LNCaP clone FGC (cell line): ENCODE data around the gene KIRREL3.

Source experiments
- DNase-seq: peaks from one replicate; pipeline ENCODE4 v3.0.0-alpha.2; 2011; ENCODE audit warnings: low read depth
- H3K4me3 ChIP-seq: 2 replicates; pipeline ENCODE4 v1.5.1; 2011; ENCODE audit warnings: mild to moderate bottlenecking, low read depth, low read length, control low read depth
- TF ChIP-seq, protein P1 (sequence below): IDR thresholded peaks from 2 replicates; pipeline ENCODE4 v1.5.1; 2012; ENCODE audit warnings: mild to moderate bottlenecking; ENCODE audit not compliant: control insufficient read depth, insufficient read depth; ENCODE audit errors: extremely low read depth

The KIRREL3 gene

DNA sequence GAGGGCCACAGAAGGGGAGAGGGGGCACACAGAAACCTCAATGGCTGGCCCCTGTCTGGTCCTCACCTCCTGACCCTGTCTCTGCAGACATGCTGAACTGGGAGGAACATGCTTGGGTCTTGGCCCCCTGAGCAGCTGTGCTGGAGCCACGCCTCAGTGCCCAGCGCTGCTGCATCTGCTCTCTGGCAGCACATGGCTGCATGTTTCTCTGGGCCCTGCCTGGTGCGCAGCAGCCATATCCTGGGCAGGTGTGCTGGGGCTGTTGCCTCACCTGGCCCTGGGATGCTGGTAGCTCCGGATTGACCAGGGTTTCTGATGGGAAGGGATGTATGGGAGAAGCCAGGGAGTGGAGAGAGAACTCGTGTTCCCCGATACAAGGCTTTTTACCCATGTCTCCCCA, 397.1 kb downstream of the KIRREL3 start:
- no peak for DNase-seq
- H3K4me3 ChIP-seq = no peak overlapping the region
- TF ChIP-seq, protein P1, sequence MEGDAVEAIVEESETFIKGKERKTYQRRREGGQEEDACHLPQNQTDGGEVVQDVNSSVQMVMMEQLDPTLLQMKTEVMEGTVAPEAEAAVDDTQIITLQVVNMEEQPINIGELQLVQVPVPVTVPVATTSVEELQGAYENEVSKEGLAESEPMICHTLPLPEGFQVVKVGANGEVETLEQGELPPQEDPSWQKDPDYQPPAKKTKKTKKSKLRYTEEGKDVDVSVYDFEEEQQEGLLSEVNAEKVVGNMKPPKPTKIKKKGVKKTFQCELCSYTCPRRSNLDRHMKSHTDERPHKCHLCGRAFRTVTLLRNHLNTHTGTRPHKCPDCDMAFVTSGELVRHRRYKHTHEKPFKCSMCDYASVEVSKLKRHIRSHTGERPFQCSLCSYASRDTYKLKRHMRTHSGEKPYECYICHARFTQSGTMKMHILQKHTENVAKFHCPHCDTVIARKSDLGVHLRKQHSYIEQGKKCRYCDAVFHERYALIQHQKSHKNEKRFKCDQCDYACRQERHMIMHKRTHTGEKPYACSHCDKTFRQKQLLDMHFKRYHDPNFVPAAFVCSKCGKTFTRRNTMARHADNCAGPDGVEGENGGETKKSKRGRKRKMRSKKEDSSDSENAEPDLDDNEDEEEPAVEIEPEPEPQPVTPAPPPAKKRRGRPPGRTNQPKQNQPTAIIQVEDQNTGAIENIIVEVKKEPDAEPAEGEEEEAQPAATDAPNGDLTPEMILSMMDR = no peak

DNA sequence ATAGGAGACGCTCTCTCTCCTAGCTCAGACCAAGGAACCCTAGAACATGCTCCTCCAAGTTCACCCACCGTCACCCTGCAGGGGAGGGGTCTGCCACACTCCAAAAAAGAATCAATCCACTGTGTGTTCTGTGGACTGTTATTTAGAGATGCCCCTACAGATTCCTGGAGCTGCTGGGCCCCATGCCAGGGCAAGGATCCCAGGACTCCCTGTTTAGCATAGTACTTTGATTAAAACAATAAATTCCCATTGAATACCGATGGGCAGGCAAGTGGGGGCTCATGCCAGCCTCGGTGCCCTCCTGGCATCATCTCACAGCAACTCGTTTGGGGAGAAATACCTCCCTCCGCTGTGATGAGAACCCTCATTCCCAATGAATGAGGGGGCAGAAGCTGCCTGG, 397.6 kb downstream of the KIRREL3 start:
- DNase-seq = no peak
- H3K4me3 ChIP-seq = no peak overlapping the region
- TF ChIP-seq, protein P1 = no peak

DNA sequence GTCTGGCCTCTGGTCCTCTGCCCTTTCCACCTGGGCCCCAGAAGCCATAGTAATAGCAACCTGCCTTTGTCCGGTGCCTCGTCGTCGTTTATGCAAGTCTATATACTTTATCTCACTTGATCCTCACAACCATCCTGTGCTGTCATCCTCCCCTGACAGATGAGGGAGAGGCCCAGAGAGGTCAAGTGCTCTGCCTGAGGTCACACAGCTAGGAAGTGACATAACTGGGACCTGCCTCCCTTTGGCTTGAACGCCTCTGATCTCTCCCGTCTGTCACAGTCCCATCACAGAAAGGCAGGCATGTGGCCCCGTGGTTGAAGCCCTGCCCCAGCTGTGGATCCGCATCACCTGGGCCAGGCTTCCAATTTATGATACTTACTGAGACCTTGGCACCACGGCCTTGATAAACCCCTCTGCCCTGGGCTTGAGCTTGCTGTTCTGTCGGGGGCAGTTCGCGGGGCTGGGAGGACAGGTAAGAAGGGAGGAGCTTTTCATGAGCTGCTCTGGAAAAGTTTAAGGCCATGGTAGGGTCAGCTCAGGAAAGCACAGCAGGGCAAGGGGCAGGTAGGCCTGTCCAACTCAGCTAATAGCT, 398.1 kb downstream of the KIRREL3 start:
- DNase-seq = no peak
- TF ChIP-seq, protein P1 = no peak
- no peak overlapping the region for H3K4me3 ChIP-seq

DNA sequence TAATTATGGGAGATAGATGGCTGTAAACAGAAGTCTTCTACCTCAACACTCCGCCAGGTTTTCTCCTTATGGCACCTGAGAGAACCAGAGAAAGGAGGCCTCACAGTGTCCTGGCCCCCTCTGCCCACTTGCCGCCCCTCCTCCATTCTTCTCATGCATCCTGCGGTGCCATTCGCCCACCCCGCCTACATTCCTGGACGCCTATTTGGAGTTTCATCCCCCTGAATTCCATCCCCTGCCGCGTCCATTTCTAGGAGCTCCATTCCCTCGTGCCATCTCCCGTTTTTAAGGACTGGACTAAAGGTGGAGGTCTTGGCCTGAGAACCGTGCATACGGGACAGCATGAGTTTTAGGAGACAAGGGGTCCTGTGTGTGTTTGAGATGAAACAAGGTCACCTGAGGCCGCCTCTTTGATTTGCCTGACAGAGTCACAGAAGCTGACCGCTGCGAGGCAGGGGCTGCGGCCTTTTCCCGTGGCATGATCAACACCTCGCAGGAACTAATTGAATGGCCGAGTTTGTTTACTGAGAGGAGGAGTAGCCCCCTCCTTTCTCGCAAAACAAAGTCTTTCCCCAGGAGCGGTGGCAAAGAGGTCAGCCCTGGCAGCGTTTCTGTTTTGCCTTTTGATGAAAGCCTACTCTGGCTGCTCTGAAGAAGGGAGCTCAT, 398.9 kb downstream of the KIRREL3 start:
- H3K4me3 ChIP-seq = no peak overlapping the region
- no peak for DNase-seq
- TF ChIP-seq, protein P1 = no peak

DNA sequence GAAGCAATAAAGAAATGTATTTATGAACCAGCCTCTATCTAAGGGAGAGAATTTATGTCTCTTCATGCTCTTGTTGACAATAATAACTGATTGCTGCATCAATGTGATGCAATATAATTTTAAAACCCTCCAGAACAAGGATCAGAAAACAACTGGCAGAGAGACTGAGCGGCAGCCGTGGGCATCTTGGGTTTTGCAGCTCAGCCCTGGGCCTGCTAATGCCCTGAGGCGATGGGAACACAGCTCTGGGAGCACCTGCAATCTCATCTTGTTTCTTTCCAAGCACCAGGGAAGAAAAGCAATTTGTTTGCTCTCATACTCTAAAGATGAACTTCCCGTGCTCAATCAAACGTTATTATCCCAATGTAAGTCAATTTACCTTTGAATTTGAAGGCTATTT, 399.4 kb downstream of the KIRREL3 start:
- TF ChIP-seq, protein P1 = no peak
- no peak for DNase-seq
- no peak overlapping the region for H3K4me3 ChIP-seq

DNA sequence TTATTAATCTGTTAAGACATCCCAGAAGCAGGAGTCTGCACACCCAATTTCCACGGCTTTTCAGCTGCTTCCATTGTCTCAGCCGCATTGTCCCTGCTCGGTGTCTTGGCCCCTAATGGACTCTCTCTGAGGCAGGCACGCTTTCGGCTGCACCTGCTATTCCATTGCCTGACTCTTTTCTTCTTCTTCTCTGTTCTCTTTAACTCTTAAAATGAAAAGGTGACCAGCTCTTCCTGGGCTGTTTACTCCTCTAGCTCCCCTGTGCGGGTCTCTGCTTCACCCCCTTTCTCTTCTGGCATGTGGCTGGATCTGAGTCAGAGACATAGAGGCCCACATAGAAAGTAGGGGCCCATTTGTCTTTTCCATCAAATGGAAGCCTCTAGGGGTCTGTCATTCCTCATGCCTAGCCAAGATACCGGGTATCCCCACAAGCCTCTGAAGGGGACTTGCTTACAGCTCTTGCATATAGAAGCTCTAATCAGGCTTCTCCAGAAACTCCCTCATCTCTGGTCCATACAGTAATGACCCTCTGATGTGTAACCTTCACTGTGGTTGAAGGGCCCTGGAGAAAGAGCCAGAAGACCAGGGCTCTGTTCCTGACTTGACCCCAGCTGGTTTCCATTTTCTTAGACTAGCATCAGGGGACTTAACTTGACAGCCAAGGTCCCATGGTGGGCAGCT, 401.2 kb downstream of the KIRREL3 start:
- no peak overlapping the region for H3K4me3 ChIP-seq
- no peak for DNase-seq
- TF ChIP-seq, protein P1 = no peak
